Glutamatergic neuron (in vitro differentiated cells): ENCODE results near the gene SPDYE3. TPM values are rescaled to one million over a fixed set of nuclear protein-coding genes. Genes with fewer than 3 reads are reported as not detected.
"Not testable (repeated sequence)": the region's sequence is repeated elsewhere in the genome, so short reads cannot be mapped to it uniquely, and the experiment has no call there.

Experiments used
- DNase-seq: peaks from one replicate; pipeline ENCODE4 v3.0.0; 2022
- H3K27ac Mint-ChIP-seq: one replicate; pipeline ENCODE4 v1.8.0; 2020; ENCODE audit warnings: mild to moderate bottlenecking, mixed read lengths, inconsistent platforms; ENCODE audit not compliant: unreplicated experiment
- H3K27me3 Mint-ChIP-seq: one replicate; pipeline ENCODE4 v1.8.0; 2020; ENCODE audit warnings: mild to moderate bottlenecking, moderate library complexity, mixed read lengths, inconsistent platforms; ENCODE audit not compliant: unreplicated experiment
- H3K36me3 Mint-ChIP-seq: one replicate; pipeline ENCODE4 v1.8.0; 2020; ENCODE audit warnings: mild to moderate bottlenecking, mixed read lengths, inconsistent platforms; ENCODE audit not compliant: unreplicated experiment
- H3K4me1 Mint-ChIP-seq: one replicate; pipeline ENCODE4 v1.8.0; 2020; ENCODE audit warnings: mild to moderate bottlenecking, low read depth, mixed read lengths, inconsistent platforms; ENCODE audit not compliant: unreplicated experiment
- H3K4me3 Mint-ChIP-seq: one replicate; pipeline ENCODE4 v1.8.0; 2020; ENCODE audit warnings: mild to moderate bottlenecking, mixed read lengths, inconsistent platforms; ENCODE audit not compliant: unreplicated experiment
- H3K9me3 Mint-ChIP-seq: one replicate; pipeline ENCODE4 v1.8.0; 2020; ENCODE audit warnings: mild to moderate bottlenecking, moderate library complexity, mixed read lengths, inconsistent platforms; ENCODE audit not compliant: unreplicated experiment
- CTCF ChIP-seq: fragments of 200-600 bp; sonication (generic); IDR thresholded peaks from one replicate; pipeline ENCODE4 v1.5.0; 2021; ENCODE audit not compliant: partially characterized antibody, unreplicated experiment
- total RNA-seq: library from RNA; stranded (reverse); fragmentation: NEBNext Ultra II Directional; extraction: Animal tissue kit (Norgen Biotek cat#: 25700); gene quantifications from one replicate; pipeline ENCODE4 v1.2.1, GENCODE V29; 2021; ENCODE audit not compliant: unreplicated experiment

Gene SPDYE3
- total RNA-seq, 1 donor from 2014 or later: not detected

- H3K36me3 Mint-ChIP-seq, DNase-seq, H3K4me1 Mint-ChIP-seq, H3K9me3 Mint-ChIP-seq, H3K27me3 Mint-ChIP-seq, H3K4me3 Mint-ChIP-seq, H3K27ac Mint-ChIP-seq: not testable (repeated sequence)
These were observed 30.7 kb downstream of the SPDYE3 start for GRCh38 chr7:100338083-100338696.

- not testable (repeated sequence) for H3K27ac Mint-ChIP-seq, DNase-seq, H3K9me3 Mint-ChIP-seq, H3K4me1 Mint-ChIP-seq, H3K36me3 Mint-ChIP-seq, H3K27me3 Mint-ChIP-seq, H3K4me3 Mint-ChIP-seq
These were observed 33.8 kb downstream of the SPDYE3 start for GRCh38 chr7:100341286-100341685.

GRCh38 chr7:100342765-100343164 is 35.3 kb downstream of the SPDYE3 start:
- Mint-ChIP-seq H3K9me3 (no peaks in the 10 kb centered on the region), H3K4me1 (peaks cover 5% of the 10 kb centered on the region), H3K27me3 (no peaks in the 10 kb centered on the region), H3K4me3 (no peak overlapping the region), H3K27ac (no peak overlapping the region), H3K36me3 (no peaks in the 10 kb centered on the region)
- no peak for TF ChIP-seq CTCF
- no peak for DNase-seq

- DNase-seq, H3K4me1 Mint-ChIP-seq, H3K27me3 Mint-ChIP-seq, H3K36me3 Mint-ChIP-seq, H3K9me3 Mint-ChIP-seq, H3K4me3 Mint-ChIP-seq: not testable (repeated sequence)
- peak overlapping the region; percentile 43 for H3K27ac Mint-ChIP-seq
These were observed 36.6 kb downstream of the SPDYE3 start for GRCh38 chr7:100344124-100344559.

- not testable (repeated sequence) for H3K4me1 Mint-ChIP-seq, H3K36me3 Mint-ChIP-seq, H3K9me3 Mint-ChIP-seq, H3K27me3 Mint-ChIP-seq
- peak; percentile 74 for DNase-seq
- H3K27ac Mint-ChIP-seq: peak overlapping the region; percentile 79
- peak; percentile 72 for TF ChIP-seq CTCF
- H3K4me3 Mint-ChIP-seq: peak overlapping the region; percentile 9
These were observed 37.2 kb downstream of the SPDYE3 start for GRCh38 chr7:100344560-100345287.

- not testable (repeated sequence) for H3K36me3 Mint-ChIP-seq, H3K4me3 Mint-ChIP-seq, H3K27me3 Mint-ChIP-seq, H3K4me1 Mint-ChIP-seq, H3K9me3 Mint-ChIP-seq
- DNase-seq: peak; percentile 93
- H3K27ac Mint-ChIP-seq: peak overlapping the region; percentile 79
These were observed 37.8 kb downstream of the SPDYE3 start for GRCh38 chr7:100345288-100345672.

- Mint-ChIP-seq H3K4me1 (peaks cover 5% of the 10 kb centered on the region), H3K27ac (no peak overlapping the region), H3K36me3 (no peaks in the 10 kb centered on the region), H3K4me3 (peak overlapping the region; percentile 38), H3K9me3 (no peaks in the 10 kb centered on the region), H3K27me3 (peaks cover 4% of the 10 kb centered on the region)
- DNase-seq: no peak
- no peak for TF ChIP-seq CTCF
These were observed 39.4 kb downstream of the SPDYE3 start for GRCh38 chr7:100346921-100347320.
